ENCODE measurements around the gene DNAJC21. TPM values are rescaled to one million over a fixed set of nuclear protein-coding genes. Genes with fewer than 3 reads are reported as not detected.

Gene DNAJC21
- total and polyA plus RNA-seq, 9 of the 15 experiments (the other 6 are each of a cell fraction or from before 2014, with no cell fraction given): 26.6 to 105 (median 70.7) TPM

DNA sequence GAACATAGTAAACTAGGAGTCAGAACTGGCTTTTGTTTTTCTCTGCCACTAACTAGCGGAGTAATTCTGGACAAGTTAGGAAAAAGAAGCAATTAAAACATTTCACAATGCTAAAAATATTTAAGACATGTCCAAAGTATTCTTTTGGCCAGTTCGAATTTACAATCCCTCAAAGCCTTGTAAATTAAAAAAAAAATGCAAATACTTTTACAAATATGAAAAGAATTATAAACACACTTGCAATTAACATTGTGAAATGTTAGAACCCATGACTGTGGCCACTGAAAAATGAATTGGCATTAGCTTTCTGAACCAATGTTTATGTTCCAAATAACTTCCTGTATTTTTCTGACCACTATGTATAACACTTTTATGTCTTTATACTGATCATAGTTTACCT, 16.3 kb upstream of the DNAJC21 start:
- Histone ChIP-seq H3K27me3 (ENCODE audit: control insufficient read depth in 2 of 2, insufficient read depth in 2 of 2, low read length in 2 of 2) (no peaks in the 10 kb centered on the region), H3K4me3 (no peak overlapping the region), H2AFZ (ENCODE audit: low read depth, low read length) (no peak overlapping the region), H3K79me2 (ENCODE audit: control insufficient read depth, insufficient read depth, low read length) (peaks cover 73% of the 10 kb centered on the region), H3K4me1 (replicated peaks in 1 of 2; ENCODE audit: control insufficient read depth in 2 of 2, insufficient read depth in 2 of 2, low read length in 2 of 2) (peaks cover 4 to 10% of the 10 kb centered on the region in 2 experiments; a peak in 4 of 5 replicates), H3K9me3 (replicated peaks; ENCODE audit: control insufficient read depth, insufficient read depth, low read depth, low read length) (no peaks in the 10 kb centered on the region), H3K9ac (ENCODE audit: insufficient read depth in 1 of 2, low read depth in 2 of 2, low read length in 2 of 2) (peak overlapping the region in 1 of 2 experiments; percentile 99; a peak in 2 of 4 replicates), H3K36me3 (ENCODE audit: control insufficient read depth, insufficient read depth, low read length) (peaks cover 81% of the 10 kb centered on the region), H4K20me1 (replicated peaks; ENCODE audit: control insufficient read depth, insufficient read depth, low read length) (peaks cover 8% of the 10 kb centered on the region), H3K9me1 (ENCODE audit: control insufficient read depth, insufficient read depth, low read length) (no peaks in the 10 kb centered on the region), H3K4me2 (ENCODE audit: insufficient read depth, low read length) (no peak overlapping the region), H3K27ac (ENCODE audit: extremely low read depth, low read depth, low read length) (no peak overlapping the region)
- FAIRE-seq: no peak
- POLR2A ChIA-PET: interaction anchor here (1.0 kb wide), 1 partner anchor 16 kb away, joined by 3 read pairs; the partner anchor contains the start of gene DNAJC21
- CTCF ChIA-PET (ENCODE audit: low intra/inter-chr PET ratio): no interaction called here
- TF ChIP-seq, protein P1, sequence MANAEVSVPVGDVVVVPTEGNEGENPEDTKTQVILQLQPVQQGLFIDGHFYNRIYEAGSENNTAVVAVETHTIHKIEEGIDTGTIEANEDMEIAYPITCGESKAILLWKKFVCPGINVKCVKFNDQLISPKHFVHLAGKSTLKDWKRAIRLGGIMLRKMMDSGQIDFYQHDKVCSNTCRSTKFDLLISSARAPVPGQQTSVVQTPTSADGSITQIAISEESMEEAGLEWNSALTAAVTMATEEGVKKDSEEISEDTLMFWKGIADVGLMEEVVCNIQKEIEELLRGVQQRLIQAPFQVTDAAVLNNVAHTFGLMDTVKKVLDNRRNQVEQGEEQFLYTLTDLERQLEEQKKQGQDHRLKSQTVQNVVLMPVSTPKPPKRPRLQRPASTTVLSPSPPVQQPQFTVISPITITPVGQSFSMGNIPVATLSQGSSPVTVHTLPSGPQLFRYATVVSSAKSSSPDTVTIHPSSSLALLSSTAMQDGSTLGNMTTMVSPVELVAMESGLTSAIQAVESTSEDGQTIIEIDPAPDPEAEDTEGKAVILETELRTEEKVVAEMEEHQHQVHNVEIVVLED (CRISPR knock-in tag; IDR thresholded peaks at IDR 0.05): no peak
- TF ChIP-seq POLR2H (tag; IDR thresholded peaks at IDR 0.05; ENCODE audit: low read depth): 0 out of 2 replicates have a peak, but pooled peaks have one; percentile 18
- TF ChIP-seq RBFOX2 (IDR thresholded peaks at IDR 0.05; ENCODE audit: low read depth, low read length): 0 out of 2 replicates have a peak, but pooled peaks have one; percentile 12
- DNase-seq (ENCODE audit: extremely low read depth in 1 of 4, low spot score in 3 of 4): no peak
- ATAC-seq: no peak
- BruUV-seq (replicated peaks): no TSS peak
- 92% methylated on average over 2 of the region's 2 CpGs for WGBS (ENCODE audit: insufficient coverage, low coverage, missing lambda C conversion rate)
- in situ Hi-C loops (cut with MboI): loop anchor here (25.0 kb wide), 1 partner anchor 1451 kb away; no protein-coding TSS in a partner anchor
- intact Hi-C loops (cut with micrococcal nuclease): no loop called here
